Mesenchymal stem cell (in vitro differentiated cells and primary cell): ENCODE results near the gene METRNL.

Experiments
- DNase-seq: peaks from one replicate; pipeline ENCODE4 v3.0.0-alpha.2; 2013
- H2AFZ ChIP-seq: one replicate; pipeline ENCODE4 v1.6.1; 2013; ENCODE audit warnings: low read depth, mild to moderate bottlenecking, control low read depth, inconsistent platforms, low read length, moderate library complexity
- H2AK5ac ChIP-seq: 2 replicates; pipeline ENCODE4 v1.6.1; 2013; ENCODE audit warnings: low read length, moderate library complexity, mild to moderate bottlenecking, inconsistent platforms; ENCODE audit not compliant: severe bottlenecking
- H2BK120ac ChIP-seq: one replicate; pipeline ENCODE4 v1.6.1; 2013; ENCODE audit warnings: low read depth, mild to moderate bottlenecking, inconsistent platforms, low read length, moderate library complexity
- H2BK12ac ChIP-seq, 2 experiments: one replicate each; pipeline ENCODE4 v1.6.1; 2013; ENCODE audit warnings: inconsistent platforms in 2 of 2, low read length in 2 of 2, mild to moderate bottlenecking in 2 of 2, moderate library complexity in 2 of 2, control low read depth in 1 of 2
- H2BK15ac ChIP-seq: one replicate; pipeline ENCODE4 v1.6.1; 2013; ENCODE audit warnings: mild to moderate bottlenecking, low read depth, inconsistent platforms; ENCODE audit not compliant: poor library complexity, severe bottlenecking
- H2BK5ac ChIP-seq: 2 replicates; pipeline ENCODE4 v1.6.1; 2013; ENCODE audit warnings: low read depth, mild to moderate bottlenecking, low read length, control low read depth, inconsistent platforms; ENCODE audit not compliant: poor library complexity, severe bottlenecking
- H3K14ac ChIP-seq, 2 experiments: one replicate each; pipeline ENCODE4 v1.6.1; 2013; ENCODE audit warnings: inconsistent platforms in 2 of 2, low read length in 2 of 2, control low read depth in 1 of 2, mild to moderate bottlenecking in 1 of 2, moderate library complexity in 1 of 2
- H3K18ac ChIP-seq, 2 experiments: one replicate each; pipeline ENCODE4 v1.6.1; 2013; ENCODE audit warnings: inconsistent platforms in 2 of 2, low read length in 2 of 2, control low read depth in 1 of 2, low read depth in 1 of 2, mild to moderate bottlenecking in 1 of 2
- H3K23ac ChIP-seq, 2 experiments: one replicate each; pipeline ENCODE4 v1.6.1; 2013; ENCODE audit warnings: inconsistent platforms in 2 of 2, low read length in 2 of 2, mild to moderate bottlenecking in 2 of 2, moderate library complexity in 2 of 2, control low read depth in 1 of 2
- H3K27ac ChIP-seq: 2 replicates; pipeline ENCODE4 v1.5.1; 2013; ENCODE audit warnings: mild to moderate bottlenecking, moderate library complexity, low read length, control low read depth, inconsistent platforms; ENCODE audit not compliant: poor library complexity, severe bottlenecking
- H3K27me3 ChIP-seq, 2 experiments: 2 replicates each; pipeline versions ENCODE4 v1.6.1 to v1.7.0; 2013; ENCODE audit warnings: low read length in 2 of 2, mild to moderate bottlenecking in 2 of 2, moderate library complexity in 2 of 2, control low read depth in 1 of 2, inconsistent platforms in 1 of 2; ENCODE audit not compliant: control insufficient read depth in 1 of 2, insufficient read depth in 1 of 2
- H3K36me3 ChIP-seq, 2 experiments: 2 replicates each; pipeline versions ENCODE4 v1.6.1 to v1.7.0; 2013; ENCODE audit warnings: low read length in 2 of 2, control low read depth in 1 of 2, inconsistent platforms in 1 of 2, low read depth in 1 of 2, mild to moderate bottlenecking in 1 of 2; ENCODE audit not compliant: insufficient read depth in 2 of 2, control insufficient read depth in 1 of 2
- H3K4ac ChIP-seq, 2 experiments: one replicate each; pipeline ENCODE4 v1.6.1; 2013; ENCODE audit warnings: inconsistent platforms in 2 of 2, low read length in 2 of 2, mild to moderate bottlenecking in 2 of 2, moderate library complexity in 2 of 2, control low read depth in 1 of 2, low read depth in 1 of 2
- H3K4me1 ChIP-seq: 2 replicates; pipeline ENCODE4 v1.6.1; 2013; ENCODE audit warnings: low read depth, low read length, control low read depth; ENCODE audit not compliant: control insufficient read depth, insufficient read depth
- H3K4me2 ChIP-seq: 2 replicates; pipeline ENCODE4 v1.6.1; 2013; ENCODE audit warnings: low read length, mild to moderate bottlenecking, inconsistent platforms; ENCODE audit not compliant: poor library complexity, severe bottlenecking
- H3K4me3 ChIP-seq, 2 experiments: 2 replicates each; pipeline versions ENCODE4 v1.5.1 to v1.7.0; 2013; ENCODE audit warnings: low read length in 2 of 2, mild to moderate bottlenecking in 2 of 2, control low read depth in 1 of 2, low read depth in 1 of 2; ENCODE audit not compliant: insufficient read depth in 1 of 2
- H3K79me1 ChIP-seq: replicated peaks from 2 replicates; pipeline ENCODE4 v1.6.1; 2013; ENCODE audit warnings: mild to moderate bottlenecking, control low read depth, low read length, inconsistent platforms; ENCODE audit not compliant: poor library complexity, severe bottlenecking
- H3K9ac ChIP-seq: 2 replicates; pipeline ENCODE4 v1.7.0; 2013; ENCODE audit warnings: mild to moderate bottlenecking, low read length, moderate library complexity
- H3K9me3 ChIP-seq: 2 replicates; pipeline ENCODE4 v1.7.0; 2013; ENCODE audit warnings: mild to moderate bottlenecking, low read length; ENCODE audit not compliant: control insufficient read depth
- H4K8ac ChIP-seq: one replicate; pipeline ENCODE4 v1.6.1; 2013; ENCODE audit warnings: inconsistent platforms, mild to moderate bottlenecking, low read length, moderate library complexity
- H4K91ac ChIP-seq: one replicate; pipeline ENCODE4 v1.6.1; 2013; ENCODE audit warnings: mild to moderate bottlenecking, low read length, inconsistent platforms
- WGBS: methylation state at CpG from one replicate; pipeline ENCODE4 v1.1.7; 2013; ENCODE audit warnings: mixed read lengths; 5-methylcytosine and 5-hydroxymethylcytosine counted together

Gene METRNL

GRCh38 chr17:83106913-83107655 is 27.7 kb downstream of the METRNL start:
- H3K79me1 ChIP-seq, result no peaks in the 10 kb centered on the region
- H2BK5ac ChIP-seq, result no peak overlapping the region

GRCh38 chr17:83107656-83108048 is 28.2 kb downstream of the METRNL start:
- peaks cover 0 to 3% of the 10 kb centered on the region in 2 experiments for H3K36me3 ChIP-seq
- no peak overlapping the region for H3K4me2 ChIP-seq
- no peak overlapping the region for H2BK12ac ChIP-seq
- no peak overlapping the region for H3K23ac ChIP-seq
- H3K27ac ChIP-seq, result no peak overlapping the region
- H4K8ac ChIP-seq, result no peak overlapping the region
- H3K27me3 ChIP-seq, result no peaks in the 10 kb centered on the region
- H3K79me1 ChIP-seq, result no peaks in the 10 kb centered on the region
- no peak overlapping the region for H2BK5ac ChIP-seq
- WGBS, result 76% methylated on average over 14 of the region's 14 CpGs
- H3K4me1 ChIP-seq, result peaks cover 61% of the 10 kb centered on the region
- H3K4me3 ChIP-seq, result no peak overlapping the region
- H3K9me3 ChIP-seq, result peaks cover 5% of the 10 kb centered on the region
- H2BK120ac ChIP-seq, result no peak overlapping the region
- peak overlapping the region; percentile 24 for H3K9ac ChIP-seq
- no peak overlapping the region for H3K4ac ChIP-seq
- DNase-seq, result no peak
- H2BK15ac ChIP-seq, result no peak overlapping the region
- H3K18ac ChIP-seq, result no peak overlapping the region
- peak overlapping the region; percentile 50 for H2AK5ac ChIP-seq
- H3K14ac ChIP-seq, result no peak overlapping the region
- no peak overlapping the region for H2AFZ ChIP-seq
- no peak overlapping the region for H4K91ac ChIP-seq

More at GRCh38 chr17:83106913-83107655, 27.7 kb downstream of the METRNL start:
- WGBS, result 76% methylated on average over 17 of the region's 17 CpGs
- Histone ChIP-seq H2AK5ac (no peak overlapping the region), H3K4me1 (peaks cover 65% of the 10 kb centered on the region), H3K4me2 (no peak overlapping the region), H3K18ac (no peak overlapping the region), H3K4ac (no peak overlapping the region), H3K4me3 (no peak overlapping the region), H3K23ac (no peak overlapping the region), H3K9ac (peak overlapping the region; percentile 46), H2BK12ac (no peak overlapping the region), H2BK120ac (no peak overlapping the region), H3K36me3 (peaks cover 0 to 3% of the 10 kb centered on the region in 2 experiments), H2AFZ (no peak overlapping the region), H4K91ac (no peak overlapping the region), H3K9me3 (peaks cover 5% of the 10 kb centered on the region), H3K27ac (no peak overlapping the region), H3K14ac (no peak overlapping the region), H4K8ac (no peak overlapping the region), H2BK15ac (no peak overlapping the region), H3K27me3 (no peaks in the 10 kb centered on the region)
- no peak for DNase-seq

- Histone ChIP-seq H3K18ac (no peak overlapping the region), H2BK120ac (no peak overlapping the region), H2BK12ac (no peak overlapping the region), H3K27ac (no peak overlapping the region), H2AK5ac (peak overlapping the region; percentile 41), H3K79me1 (no peaks in the 10 kb centered on the region), H3K27me3 (no peaks in the 10 kb centered on the region), H2BK15ac (no peak overlapping the region), H3K4me3 (no peak overlapping the region), H3K9ac (no peak overlapping the region), H3K23ac (no peak overlapping the region), H3K14ac (no peak overlapping the region), H3K4me2 (no peak overlapping the region), H4K91ac (no peak overlapping the region), H3K4ac (no peak overlapping the region), H2AFZ (no peak overlapping the region), H2BK5ac (no peak overlapping the region), H4K8ac (no peak overlapping the region), H3K4me1 (peaks cover 58% of the 10 kb centered on the region), H3K9me3 (peaks cover 5% of the 10 kb centered on the region), H3K36me3 (no peaks in the 10 kb centered on the region)
- DNase-seq, result no peak
- WGBS, result 91% methylated on average over 25 of the region's 25 CpGs
These were observed 29.3 kb downstream of the METRNL start for GRCh38 chr17:83108709-83109108.

GRCh38 chr17:83109386-83109785 is 30.0 kb downstream of the METRNL start:
- no peak overlapping the region for H2AFZ ChIP-seq
- H3K18ac ChIP-seq, result peak overlapping the region; percentile 16 to 40
- H3K4me2 ChIP-seq, result no peak overlapping the region
- H2BK120ac ChIP-seq, result no peak overlapping the region
- no peak overlapping the region for H3K23ac ChIP-seq
- H3K14ac ChIP-seq, result peak overlapping the region in 1 of 2 experiments; percentile 22
- H3K27ac ChIP-seq, result peak overlapping the region; percentile 9
- DNase-seq, result no peak
- peak overlapping the region; percentile 80 for H2BK5ac ChIP-seq
- H2AK5ac ChIP-seq, result peak overlapping the region; percentile 78
- no peaks in the 10 kb centered on the region for H3K36me3 ChIP-seq
- no peak overlapping the region for H3K9ac ChIP-seq
- H3K4me3 ChIP-seq, result no peak overlapping the region
- no peak overlapping the region for H3K4ac ChIP-seq
- H3K79me1 ChIP-seq, result no peaks in the 10 kb centered on the region
- 73% methylated on average over 11 of the region's 11 CpGs for WGBS
- H4K91ac ChIP-seq, result no peak overlapping the region
- H3K4me1 ChIP-seq, result peaks cover 55% of the 10 kb centered on the region
- no peak overlapping the region for H2BK15ac ChIP-seq
- peak overlapping the region; percentile 13 for H4K8ac ChIP-seq
- H3K9me3 ChIP-seq, result peaks cover 5% of the 10 kb centered on the region
- H3K27me3 ChIP-seq, result no peaks in the 10 kb centered on the region
- H2BK12ac ChIP-seq, result peak overlapping the region in 1 of 2 experiments; percentile 70
